Thoracic aorta (tissue), 2 donors: Measurements from ENCODE around the gene SCGN. TPM values are rescaled to one million over a fixed set of nuclear protein-coding genes. Genes with fewer than 3 reads are reported as not detected.

Experiments
- ATAC-seq: fragments of 150-250 bp; one replicate; pipeline ENCODE4 v1.8.0; 2017; ENCODE audit warnings: low read depth; ENCODE audit not compliant: insufficient number of reproducible peaks, low FRiP score
- DNase-seq: peaks from one replicate; pipeline ENCODE4 v3.0.0-alpha.2; 2020; ENCODE audit warnings: low spot score
- H3K27ac ChIP-seq, 2 donors: fragments of 200-600 bp; sonication (generic); 1 replicate in 1 of 2; 2 replicates in 1 of 2; pipeline ENCODE4 v1.5.1; 2016; ENCODE audit warnings: mild to moderate bottlenecking in 2 of 2, moderate library complexity in 2 of 2
- H3K27me3 ChIP-seq: fragments of 200-600 bp; sonication (generic); replicated peaks from 2 replicates; pipeline ENCODE4 v1.6.0; 2016; ENCODE audit warnings: mild to moderate bottlenecking; ENCODE audit not compliant: insufficient read depth
- H3K36me3 ChIP-seq: fragments of 200-600 bp; sonication (generic); one replicate; pipeline ENCODE4 v1.5.1; 2016
- H3K4me1 ChIP-seq, 2 donors: fragments of 200-600 bp; sonication (generic); 1 replicate in 1 of 2; 2 replicates in 1 of 2; pipeline versions ENCODE4 v1.5.1 to v1.6.0; 2016; ENCODE audit warnings: low read depth in 2 of 2, mild to moderate bottlenecking in 1 of 2; ENCODE audit not compliant: control insufficient read depth in 1 of 2
- H3K4me3 ChIP-seq: fragments of 200-600 bp; sonication (generic); 2 replicates; pipeline ENCODE4 v1.5.1; 2016; ENCODE audit warnings: mild to moderate bottlenecking
- H3K9me3 ChIP-seq: fragments of 200-600 bp; sonication (generic); 2 replicates; pipeline ENCODE4 v1.5.1; 2016
- total RNA-seq, 2 donors: library from RNA; depleted of rRNA; stranded (reverse); fragments of >200 nt; gene quantifications; one replicate each; pipeline versions ENCODE4 v1.1.0 to v1.2.3, GENCODE V29; 2016
- TF ChIP-seq, protein P1 (sequence below): fragments of 200-600 bp; sonication (generic); IDR thresholded peaks from one replicate; pipeline ENCODE4 v1.5.1; 2019; ENCODE audit warnings: antibody characterized with exemption

SCGN gene
- total RNA-seq, 2 donors from 2014 or later, result 1.4 to 4.5 TPM

DNA sequence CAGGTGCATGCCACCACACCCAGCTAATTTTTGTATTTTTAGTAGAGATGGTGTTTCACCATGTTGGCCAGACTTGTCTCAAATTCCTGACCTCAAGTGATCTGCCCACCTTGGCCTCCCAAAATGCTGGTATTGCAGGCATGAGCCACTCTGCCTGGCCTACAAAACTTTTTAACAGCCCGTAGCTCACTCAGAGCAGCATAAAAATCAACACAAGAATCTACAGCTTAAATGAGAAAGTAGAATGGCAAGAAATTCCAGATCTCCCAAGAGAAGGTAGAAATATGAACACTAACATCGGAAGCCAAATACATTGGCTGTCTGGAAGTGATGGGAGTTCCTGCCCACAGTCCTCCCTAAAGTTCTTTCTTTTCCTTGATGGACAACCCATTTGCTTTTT lies 43.7 kb downstream of the SCGN start:
- Histone ChIP-seq H3K27me3 (no peaks in the 10 kb centered on the region), H3K36me3 (no peaks in the 10 kb centered on the region), H3K27ac (no peak overlapping the region), H3K4me1 (no peaks in the 10 kb centered on the region), H3K4me3 (no peak overlapping the region), H3K9me3 (no peaks in the 10 kb centered on the region)
- ATAC-seq, result no peak
- TF ChIP-seq, protein P1, sequence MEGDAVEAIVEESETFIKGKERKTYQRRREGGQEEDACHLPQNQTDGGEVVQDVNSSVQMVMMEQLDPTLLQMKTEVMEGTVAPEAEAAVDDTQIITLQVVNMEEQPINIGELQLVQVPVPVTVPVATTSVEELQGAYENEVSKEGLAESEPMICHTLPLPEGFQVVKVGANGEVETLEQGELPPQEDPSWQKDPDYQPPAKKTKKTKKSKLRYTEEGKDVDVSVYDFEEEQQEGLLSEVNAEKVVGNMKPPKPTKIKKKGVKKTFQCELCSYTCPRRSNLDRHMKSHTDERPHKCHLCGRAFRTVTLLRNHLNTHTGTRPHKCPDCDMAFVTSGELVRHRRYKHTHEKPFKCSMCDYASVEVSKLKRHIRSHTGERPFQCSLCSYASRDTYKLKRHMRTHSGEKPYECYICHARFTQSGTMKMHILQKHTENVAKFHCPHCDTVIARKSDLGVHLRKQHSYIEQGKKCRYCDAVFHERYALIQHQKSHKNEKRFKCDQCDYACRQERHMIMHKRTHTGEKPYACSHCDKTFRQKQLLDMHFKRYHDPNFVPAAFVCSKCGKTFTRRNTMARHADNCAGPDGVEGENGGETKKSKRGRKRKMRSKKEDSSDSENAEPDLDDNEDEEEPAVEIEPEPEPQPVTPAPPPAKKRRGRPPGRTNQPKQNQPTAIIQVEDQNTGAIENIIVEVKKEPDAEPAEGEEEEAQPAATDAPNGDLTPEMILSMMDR, result no peak
- no peak for DNase-seq

DNA sequence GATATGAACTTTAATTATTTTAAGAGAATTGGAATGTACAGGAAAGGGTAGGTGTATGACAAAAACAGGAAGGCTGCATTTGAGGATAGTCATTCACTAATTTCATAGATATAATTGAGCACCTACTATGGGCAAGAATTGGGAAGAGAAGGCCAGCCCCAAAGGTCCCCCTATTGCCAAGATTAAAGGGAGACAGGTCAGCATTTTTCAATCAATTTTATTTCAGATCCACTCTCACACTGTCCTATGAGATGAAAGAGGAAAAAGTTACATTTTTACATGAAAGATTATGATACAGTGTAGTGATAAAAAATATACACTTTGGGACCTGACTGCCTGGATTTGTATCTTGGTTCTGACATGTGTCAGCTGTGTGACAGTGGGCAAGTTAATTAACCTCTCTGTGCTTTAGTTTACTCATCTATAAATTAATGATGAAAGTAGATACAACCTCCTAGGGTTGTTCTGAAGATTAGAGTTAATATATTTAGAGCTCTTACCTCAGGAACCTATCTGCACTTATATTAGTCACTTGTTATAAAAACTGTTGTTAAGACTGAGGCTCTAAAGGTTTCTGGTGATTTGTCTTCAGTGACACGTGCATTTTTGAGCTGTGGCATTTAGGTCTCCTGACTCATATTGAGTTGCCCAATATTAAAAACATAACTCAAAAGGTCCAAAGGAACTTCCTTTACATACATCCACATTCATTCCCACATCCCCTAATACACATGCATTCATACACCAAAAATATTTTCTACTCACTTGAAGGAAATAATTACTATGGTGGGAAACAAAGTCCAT lies 45.7 kb downstream of the SCGN start:
- Histone ChIP-seq H3K4me1 (no peaks in the 10 kb centered on the region), H3K9me3 (no peaks in the 10 kb centered on the region), H3K27me3 (no peaks in the 10 kb centered on the region), H3K4me3 (no peak overlapping the region), H3K27ac (no peak overlapping the region), H3K36me3 (no peaks in the 10 kb centered on the region)
- no peak for DNase-seq
- ATAC-seq, result no peak
- TF ChIP-seq, protein P1, result no peak

DNA sequence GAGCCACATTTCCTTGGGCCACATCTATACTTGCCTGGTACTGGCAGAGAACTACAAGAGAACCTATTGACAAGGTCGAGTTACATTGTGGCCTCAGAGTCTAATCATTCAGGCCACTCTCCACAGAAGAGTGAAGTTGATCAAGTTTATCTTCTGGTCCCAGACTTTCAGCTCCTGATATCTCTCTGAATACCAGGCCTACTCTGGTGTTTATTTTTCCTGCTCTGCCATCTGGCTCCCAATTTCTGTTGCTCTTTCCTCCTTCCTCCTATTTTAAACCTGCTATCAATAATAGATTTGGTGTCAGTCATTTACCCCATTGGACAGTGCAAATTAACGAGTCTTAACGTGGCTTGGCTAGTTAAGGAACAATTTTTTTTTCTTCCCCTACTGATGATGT lies 46.6 kb downstream of the SCGN start:
- H3K27me3 ChIP-seq, result no peaks in the 10 kb centered on the region
- DNase-seq, result no peak
- H3K4me3 ChIP-seq, result no peak overlapping the region
- no peak overlapping the region for H3K27ac ChIP-seq
- no peaks in the 10 kb centered on the region for H3K9me3 ChIP-seq
- TF ChIP-seq, protein P1, result no peak
- no peaks in the 10 kb centered on the region for H3K4me1 ChIP-seq
- no peaks in the 10 kb centered on the region for H3K36me3 ChIP-seq
- no peak for ATAC-seq

DNA sequence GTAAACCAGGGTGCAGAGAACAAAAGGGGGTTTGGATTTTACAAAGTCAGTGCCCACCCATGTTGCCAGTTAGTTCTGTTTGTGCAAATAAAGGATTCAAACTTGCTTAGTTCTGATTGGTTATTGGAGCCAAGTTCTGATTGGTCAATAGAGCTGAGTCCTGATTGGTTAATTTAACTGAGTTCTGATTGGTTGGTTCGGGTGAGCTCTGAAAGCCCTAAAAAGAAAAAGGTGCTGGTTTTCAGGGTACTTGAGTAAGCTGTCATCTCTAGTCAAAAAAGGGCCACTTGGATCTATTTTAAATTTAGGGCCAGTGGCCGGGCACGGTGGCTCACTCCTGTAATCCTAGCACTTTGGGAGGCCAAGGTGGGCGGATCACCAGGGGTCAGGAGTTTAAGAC lies 47.6 kb downstream of the SCGN start:
- ATAC-seq (no peak), DNase-seq (no peak)
- H3K36me3 ChIP-seq, result no peaks in the 10 kb centered on the region
- no peak overlapping the region for H3K4me3 ChIP-seq
- no peaks in the 10 kb centered on the region for H3K27me3 ChIP-seq
- TF ChIP-seq, protein P1, result no peak
- no peaks in the 10 kb centered on the region for H3K4me1 ChIP-seq
- no peaks in the 10 kb centered on the region for H3K9me3 ChIP-seq
- no peak overlapping the region for H3K27ac ChIP-seq

DNA sequence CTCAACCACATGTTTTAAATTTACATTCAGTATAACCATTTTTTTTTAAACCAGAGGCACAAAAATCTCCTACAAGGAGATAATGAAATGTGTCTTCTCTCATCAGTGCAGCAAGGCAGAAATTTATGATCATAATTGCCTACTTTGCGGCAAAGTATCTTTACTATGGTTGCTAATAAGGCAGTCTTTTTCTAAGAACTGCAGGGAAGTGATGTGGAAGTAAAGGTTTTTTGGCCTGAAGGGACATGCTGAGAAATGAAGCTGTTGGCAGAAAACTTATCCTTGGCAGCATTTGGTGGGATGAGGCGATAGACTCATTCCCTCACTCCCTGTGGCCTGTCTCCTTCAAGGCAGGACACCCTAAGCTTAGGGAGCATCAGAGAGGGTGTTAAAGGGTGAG lies 48.7 kb downstream of the SCGN start:
- no peaks in the 10 kb centered on the region for H3K36me3 ChIP-seq
- H3K9me3 ChIP-seq, result no peaks in the 10 kb centered on the region
- H3K4me3 ChIP-seq, result no peak overlapping the region
- no peaks in the 10 kb centered on the region for H3K4me1 ChIP-seq
- DNase-seq (no peak), ATAC-seq (no peak)
- TF ChIP-seq, protein P1, result no peak
- H3K27me3 ChIP-seq, result no peaks in the 10 kb centered on the region
- no peak overlapping the region for H3K27ac ChIP-seq
